Activated naive CD8-positive, alpha-beta T cell (primary cell): Measurements from ENCODE around the gene VSIG2.

Experiments
- H3K27ac Mint-ChIP-seq: one replicate; pipeline ENCODE4 v1.8.0; 2021; ENCODE audit warnings: mixed read lengths
- H3K27me3 Mint-ChIP-seq: one replicate; pipeline ENCODE4 v1.8.0; 2021; ENCODE audit warnings: mixed read lengths
- H3K36me3 Mint-ChIP-seq: one replicate; pipeline ENCODE4 v1.8.0; 2021; ENCODE audit warnings: mixed read lengths
- H3K4me1 Mint-ChIP-seq: one replicate; pipeline ENCODE4 v1.8.0; 2021; ENCODE audit warnings: low read depth, mixed read lengths
- H3K4me3 Mint-ChIP-seq: one replicate; pipeline ENCODE4 v1.8.0; 2021; ENCODE audit warnings: mild to moderate bottlenecking, mixed read lengths
- H3K9me3 Mint-ChIP-seq: one replicate; pipeline ENCODE4 v1.8.0; 2021; ENCODE audit warnings: low read depth, mixed read lengths

VSIG2 gene, protein sequence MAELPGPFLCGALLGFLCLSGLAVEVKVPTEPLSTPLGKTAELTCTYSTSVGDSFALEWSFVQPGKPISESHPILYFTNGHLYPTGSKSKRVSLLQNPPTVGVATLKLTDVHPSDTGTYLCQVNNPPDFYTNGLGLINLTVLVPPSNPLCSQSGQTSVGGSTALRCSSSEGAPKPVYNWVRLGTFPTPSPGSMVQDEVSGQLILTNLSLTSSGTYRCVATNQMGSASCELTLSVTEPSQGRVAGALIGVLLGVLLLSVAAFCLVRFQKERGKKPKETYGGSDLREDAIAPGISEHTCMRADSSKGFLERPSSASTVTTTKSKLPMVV

DNA sequence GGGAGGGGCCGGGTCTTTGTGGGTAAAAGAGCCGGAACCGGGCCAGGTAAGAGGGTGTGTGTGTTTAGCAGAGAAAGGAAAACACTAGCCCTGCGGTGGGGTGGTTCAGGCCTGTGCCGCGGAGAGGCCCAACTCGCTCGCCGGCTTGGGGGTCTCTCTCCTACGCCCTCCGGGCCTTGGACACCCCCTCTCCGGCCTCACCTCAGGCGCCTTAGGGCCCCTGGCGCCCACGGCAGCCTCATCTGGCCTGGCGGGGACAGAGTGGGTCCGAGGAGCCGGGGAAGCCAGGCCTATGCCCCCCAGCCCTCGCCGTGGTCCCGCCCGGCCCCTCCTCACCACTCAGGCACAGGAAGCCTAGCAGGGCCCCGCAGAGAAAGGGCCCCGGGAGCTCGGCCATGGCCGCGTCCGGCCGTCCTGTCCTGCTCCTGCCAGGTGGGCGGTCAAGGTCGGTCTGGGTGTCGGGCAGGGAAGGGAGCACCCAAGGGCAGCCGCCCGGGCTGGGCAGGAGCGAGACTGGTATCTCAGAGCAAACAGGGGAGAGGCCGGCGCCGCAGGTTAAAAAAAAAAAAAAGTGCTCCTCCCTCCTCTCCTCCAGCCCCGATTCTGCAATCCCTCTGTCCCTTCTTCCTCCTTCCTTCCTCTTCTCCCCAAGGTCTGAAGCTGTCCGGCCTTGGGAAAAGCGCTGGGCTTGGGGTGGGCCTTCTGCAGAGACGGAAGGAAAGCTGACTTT is at the start of gene VSIG2:
VSIG2 (minus strand) TSS at position 515 of the 730 bp plus-strand sequence; CDS start at position 397, 118 bp downstream.
- Mint-ChIP-seq H3K9me3 (no peaks in the 10 kb centered on the region), H3K4me3 (peak within 1 kb of the TSS; percentile 58), H3K4me1 (peaks cover 8% of the 10 kb centered on the region), H3K36me3 (no peaks in the 10 kb centered on the region), H3K27me3 (peaks cover 6% of the 10 kb centered on the region), H3K27ac (peak within 1 kb of the TSS; percentile 61)

DNA sequence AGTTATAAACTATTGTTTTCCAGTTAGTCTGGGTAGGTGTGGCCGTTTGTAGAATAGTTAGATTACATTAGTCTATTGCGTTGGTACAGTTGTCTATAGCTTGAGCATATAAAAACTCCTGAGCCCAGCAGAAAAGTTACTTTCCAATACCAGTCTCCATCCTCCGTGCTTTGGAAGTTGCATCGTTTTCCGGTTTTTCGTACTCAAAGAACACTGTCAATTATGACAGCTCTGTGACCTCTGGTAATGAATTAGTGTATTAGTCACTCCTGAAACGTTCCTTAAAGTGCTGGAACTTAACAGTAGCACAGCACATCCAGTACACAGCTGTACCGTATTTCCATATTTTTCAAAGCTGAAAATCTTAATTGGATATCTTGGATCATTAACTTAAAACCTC is 49.0 kb upstream of the VSIG2 start:
- H3K4me3 Mint-ChIP-seq: peak overlapping the region; percentile 87
- no peaks in the 10 kb centered on the region for H3K27me3 Mint-ChIP-seq
- peak overlapping the region; percentile 92 for H3K27ac Mint-ChIP-seq
- H3K4me1 Mint-ChIP-seq: peaks cover 35% of the 10 kb centered on the region
- H3K9me3 Mint-ChIP-seq: no peaks in the 10 kb centered on the region
- H3K36me3 Mint-ChIP-seq: peaks cover 11% of the 10 kb centered on the region

DNA sequence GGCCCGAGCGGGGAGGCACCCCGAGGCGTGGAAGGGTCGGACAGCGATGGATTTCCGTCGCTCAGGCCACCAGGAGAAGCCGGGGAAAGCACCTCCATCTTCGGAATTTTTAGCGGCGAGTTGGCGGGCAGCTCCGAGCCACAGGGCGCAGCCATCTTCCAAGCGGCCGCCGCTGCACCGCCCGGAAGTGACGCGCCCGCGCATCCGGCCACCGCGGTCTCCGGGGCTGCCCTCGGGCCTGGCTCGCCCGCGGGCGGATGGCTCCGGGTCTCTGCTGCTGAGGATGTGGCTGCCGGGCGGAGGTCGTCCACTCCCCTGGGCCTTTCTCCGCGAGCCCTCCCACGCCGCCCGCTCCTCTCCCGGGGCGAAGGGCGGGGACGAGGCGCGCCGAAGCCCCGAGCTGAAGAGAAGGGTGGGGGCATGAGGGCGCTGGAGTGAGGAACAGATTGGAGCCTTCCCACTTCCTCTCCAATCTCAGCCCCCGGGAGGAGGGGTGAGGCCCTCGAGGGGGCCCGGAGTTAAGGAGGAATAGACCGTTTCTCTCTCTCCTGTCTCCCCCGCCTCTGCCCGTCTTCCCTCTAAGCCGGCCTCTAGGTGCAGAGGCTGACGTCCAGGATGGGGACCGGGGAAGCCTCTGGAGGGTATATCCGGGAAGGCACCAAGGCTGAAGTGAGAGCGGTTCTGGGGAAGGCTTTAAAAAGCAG is 48.3 kb upstream of the VSIG2 start, which contains the start of gene MSANTD2:
MSANTD2 (minus strand) TSS at position 181 of the 704 bp plus-strand sequence; CDS start at position 155, 26 bp downstream.
- Mint-ChIP-seq H3K4me1 (peaks cover 38% of the 10 kb centered on the region), H3K9me3 (no peaks in the 10 kb centered on the region), H3K27ac (peak within 1 kb of the TSS; percentile 92)

DNA sequence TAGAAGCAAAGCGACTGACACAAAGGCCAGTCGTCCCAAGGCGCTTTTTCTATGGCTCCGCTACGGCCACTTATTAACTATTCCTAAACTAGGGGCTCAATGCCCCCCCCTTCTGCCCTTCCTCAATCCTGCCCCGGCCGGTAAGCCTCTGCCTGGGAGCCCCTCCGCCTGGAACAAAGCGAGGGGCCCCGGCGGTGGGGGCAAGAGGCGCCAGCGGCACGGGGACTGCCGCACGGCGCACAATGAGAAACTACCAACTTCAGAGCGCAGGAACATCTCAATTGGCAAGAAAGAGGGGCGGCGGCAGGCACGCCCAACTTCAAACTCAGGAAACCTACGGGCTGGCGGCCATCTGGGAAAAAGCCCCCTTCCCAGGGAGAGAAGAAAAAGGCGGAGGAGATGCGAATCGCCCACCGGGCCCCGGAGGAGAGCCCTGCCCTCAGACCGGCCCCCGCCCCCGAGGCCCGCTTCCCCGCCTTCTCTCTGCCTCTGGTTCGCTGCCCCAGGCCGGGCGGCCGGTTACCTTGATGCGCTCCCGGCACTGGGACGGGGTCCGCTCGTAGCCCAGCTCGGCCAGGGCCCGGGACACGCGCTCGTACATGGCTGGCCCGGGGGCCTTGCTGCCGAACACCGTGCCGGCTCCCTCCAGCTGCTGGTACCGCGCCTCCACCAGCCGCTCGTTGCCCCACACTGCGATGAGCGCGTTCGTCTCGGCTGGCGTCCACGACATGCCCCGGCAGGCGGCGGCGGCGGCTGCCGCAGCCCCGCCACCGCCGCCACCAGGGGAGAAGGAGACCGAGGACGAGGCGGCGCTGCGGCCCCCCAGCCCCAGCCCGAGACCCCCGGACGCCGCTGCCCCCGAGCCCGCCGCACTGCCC is 47.5 kb upstream of the VSIG2 start:
- Mint-ChIP-seq H3K4me1 (peaks cover 38% of the 10 kb centered on the region), H3K27ac (peak overlapping the region; percentile 85), H3K9me3 (no peaks in the 10 kb centered on the region), H3K36me3 (peaks cover 2% of the 10 kb centered on the region), H3K4me3 (peak overlapping the region; percentile 92), H3K27me3 (no peaks in the 10 kb centered on the region)

More for the DNA sequence above, 48.3 kb upstream of the VSIG2 start, which contains the start of gene MSANTD2:
- peak within 1 kb of the TSS; percentile 92 for H3K4me3 Mint-ChIP-seq
- H3K36me3 Mint-ChIP-seq: peaks cover 9% of the 10 kb centered on the region
- no peaks in the 10 kb centered on the region for H3K27me3 Mint-ChIP-seq

DNA sequence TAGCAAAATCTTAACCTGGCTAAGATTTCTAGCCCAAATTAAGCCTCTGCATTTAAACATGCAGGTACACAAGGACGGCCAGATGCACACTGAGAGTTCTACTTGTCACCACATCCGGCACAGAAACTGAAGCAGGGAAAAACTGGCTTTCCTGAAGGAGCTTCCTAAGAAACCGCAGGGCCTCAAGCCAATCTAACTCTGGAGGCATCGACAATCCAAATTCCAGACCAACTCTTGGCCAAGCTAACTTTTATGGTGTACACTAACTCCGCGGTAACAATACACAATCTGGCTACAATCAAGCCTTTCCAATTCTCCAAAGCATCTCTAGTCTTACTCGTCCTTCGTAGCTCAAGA is 46.9 kb upstream of the VSIG2 start:
- Mint-ChIP-seq H3K4me3 (peak overlapping the region; percentile 92), H3K36me3 (peaks cover 2% of the 10 kb centered on the region)

DNA sequence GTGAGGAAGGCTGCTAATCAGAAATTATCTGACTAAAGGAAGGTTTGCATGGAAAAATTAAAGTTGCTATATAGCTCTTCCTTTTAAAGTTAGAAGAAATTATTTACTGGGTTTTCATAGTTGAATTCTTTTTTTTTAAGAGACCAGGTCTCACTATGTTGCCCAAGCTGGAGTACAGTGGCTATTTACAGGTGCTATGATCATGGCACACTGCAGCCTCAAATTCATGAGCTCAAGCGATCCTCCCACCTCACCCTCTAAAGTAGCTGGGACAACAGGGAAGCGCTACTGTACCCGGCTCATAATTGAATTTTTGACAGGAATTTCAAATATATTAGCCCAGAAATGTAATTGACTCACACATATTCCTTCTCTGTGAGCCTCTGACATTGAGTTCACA is 44.3 kb upstream of the VSIG2 start:
- Mint-ChIP-seq H3K9me3 (no peaks in the 10 kb centered on the region), H3K36me3 (no peaks in the 10 kb centered on the region), H3K4me3 (no peak overlapping the region), H3K27me3 (no peaks in the 10 kb centered on the region), H3K4me1 (peaks cover 53% of the 10 kb centered on the region), H3K27ac (no peak overlapping the region)

More for the DNA sequence above, 46.9 kb upstream of the VSIG2 start:
- Mint-ChIP-seq H3K9me3 (no peaks in the 10 kb centered on the region), H3K27me3 (no peaks in the 10 kb centered on the region), H3K4me1 (peaks cover 42% of the 10 kb centered on the region), H3K27ac (peak overlapping the region; percentile 85)

DNA sequence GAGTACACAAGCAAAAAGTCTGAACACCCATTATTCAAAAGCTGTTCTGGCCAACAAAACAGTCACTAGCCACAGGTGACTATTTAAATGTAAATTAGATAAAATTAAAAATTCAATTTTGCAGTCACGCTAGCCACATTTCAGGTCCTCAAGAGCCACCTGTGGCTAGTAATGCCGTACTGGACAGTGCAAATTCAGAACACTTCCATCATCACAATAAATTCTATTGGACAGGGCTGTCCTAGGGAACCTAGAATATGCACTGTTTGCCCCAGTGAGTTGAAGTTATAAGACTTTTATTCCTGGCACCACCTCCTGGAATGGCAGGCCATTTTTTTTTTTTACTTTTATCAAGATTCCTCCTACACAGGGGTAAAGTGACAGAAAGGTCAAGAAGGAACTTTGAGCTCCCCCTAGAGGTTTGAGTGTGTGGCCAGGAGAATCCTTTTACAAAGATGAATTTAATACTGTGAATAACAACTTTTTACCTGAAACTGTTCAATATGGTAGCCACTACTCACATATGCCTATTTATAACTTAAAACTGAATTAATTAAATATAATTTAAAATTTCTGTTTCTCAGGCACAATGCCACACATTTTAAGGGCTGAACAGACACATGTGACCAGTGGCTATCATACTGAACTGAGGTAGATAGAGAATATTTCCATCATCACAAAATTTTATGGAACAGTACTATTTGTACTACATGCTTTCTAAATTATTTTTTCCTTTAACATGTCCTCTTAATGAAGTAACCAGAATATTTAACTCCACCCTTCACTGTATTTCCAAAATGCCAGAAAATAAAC is 41.6 kb upstream of the VSIG2 start:
- H3K9me3 Mint-ChIP-seq: no peaks in the 10 kb centered on the region
- H3K27me3 Mint-ChIP-seq: no peaks in the 10 kb centered on the region
- H3K36me3 Mint-ChIP-seq: peaks cover 3% of the 10 kb centered on the region
- H3K27ac Mint-ChIP-seq: no peak overlapping the region
- peaks cover 50% of the 10 kb centered on the region for H3K4me1 Mint-ChIP-seq
- H3K4me3 Mint-ChIP-seq: no peak overlapping the region

DNA sequence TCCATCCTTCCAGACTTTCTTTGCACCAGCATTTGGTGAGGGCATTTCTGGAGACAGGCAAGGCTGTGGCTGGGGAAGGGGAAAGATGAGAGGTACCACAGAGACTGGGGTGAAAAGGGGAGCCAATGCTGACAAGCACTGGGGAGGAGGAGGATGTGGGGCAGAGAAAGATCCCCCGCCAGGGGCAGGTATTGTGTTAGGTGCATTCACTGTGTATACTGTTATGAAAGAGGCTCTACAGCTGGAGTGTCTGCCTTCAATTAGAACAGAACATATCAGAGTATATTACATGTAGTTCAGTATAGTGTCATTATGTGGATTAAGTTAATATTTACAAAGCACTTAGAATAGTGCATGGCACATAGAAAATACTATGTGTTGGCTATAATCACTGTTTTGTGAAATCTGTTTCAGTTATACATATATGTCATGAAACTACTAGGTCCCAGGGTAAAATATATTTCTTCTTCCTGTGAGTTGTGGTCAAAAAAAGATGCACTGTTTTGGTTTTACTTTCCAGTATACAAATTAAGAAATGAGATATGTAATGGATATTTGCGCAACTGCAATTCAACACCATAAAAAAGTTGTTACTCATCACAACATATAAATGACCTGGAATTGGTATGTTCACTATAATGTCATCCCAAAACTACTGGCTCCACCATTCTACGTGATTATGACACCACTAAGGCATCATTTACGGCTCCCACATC is 39.7 kb upstream of the VSIG2 start:
- H3K27ac Mint-ChIP-seq: no peak overlapping the region
- no peaks in the 10 kb centered on the region for H3K27me3 Mint-ChIP-seq
- peaks cover 3% of the 10 kb centered on the region for H3K36me3 Mint-ChIP-seq
- H3K4me3 Mint-ChIP-seq: no peak overlapping the region
- H3K4me1 Mint-ChIP-seq: peaks cover 41% of the 10 kb centered on the region
- no peaks in the 10 kb centered on the region for H3K9me3 Mint-ChIP-seq

DNA sequence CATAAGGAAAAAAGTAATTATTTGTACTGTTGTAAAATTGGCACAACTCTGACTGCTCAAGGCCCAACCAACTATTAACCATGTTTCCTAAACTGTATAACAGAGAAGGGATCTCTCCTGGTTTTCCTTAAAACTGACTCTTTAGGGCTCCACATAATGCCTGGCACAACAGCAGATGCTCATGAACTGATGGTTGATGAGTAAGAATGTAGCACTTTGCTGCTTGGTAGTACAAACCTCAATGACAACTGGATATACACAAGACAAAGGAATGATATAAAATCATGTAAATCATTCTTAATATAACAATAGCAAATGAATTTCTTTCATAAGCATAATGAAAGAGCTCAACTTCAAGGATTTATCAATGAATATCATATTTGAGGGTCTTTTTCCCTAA is 36.5 kb upstream of the VSIG2 start:
- H3K4me1 Mint-ChIP-seq: peaks cover 40% of the 10 kb centered on the region
- peaks cover 3% of the 10 kb centered on the region for H3K36me3 Mint-ChIP-seq
- H3K4me3 Mint-ChIP-seq: no peak overlapping the region
- H3K9me3 Mint-ChIP-seq: no peaks in the 10 kb centered on the region
- H3K27ac Mint-ChIP-seq: no peak overlapping the region
- H3K27me3 Mint-ChIP-seq: no peaks in the 10 kb centered on the region

DNA sequence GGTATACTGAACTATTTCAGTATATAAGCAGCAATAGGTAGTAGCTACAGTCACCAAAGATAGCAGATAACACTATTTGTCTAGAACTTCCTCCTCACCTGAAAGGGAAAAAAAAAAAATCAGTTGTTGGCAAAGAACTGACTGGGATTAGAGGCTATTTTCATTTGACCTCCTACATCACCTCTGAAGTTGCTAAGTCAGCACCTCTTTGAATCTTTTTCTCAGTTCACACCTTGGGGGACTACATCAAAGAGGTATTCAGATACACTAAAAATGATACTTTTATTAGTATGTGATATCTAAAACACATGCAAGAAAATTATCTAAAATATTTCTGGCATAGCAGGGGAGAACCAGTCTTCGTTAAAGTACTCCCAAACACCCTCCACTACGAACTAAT is 32.0 kb upstream of the VSIG2 start:
- Mint-ChIP-seq H3K27me3 (no peaks in the 10 kb centered on the region), H3K36me3 (no peaks in the 10 kb centered on the region), H3K27ac (no peak overlapping the region), H3K4me3 (no peak overlapping the region), H3K4me1 (peaks cover 15% of the 10 kb centered on the region), H3K9me3 (no peaks in the 10 kb centered on the region)

DNA sequence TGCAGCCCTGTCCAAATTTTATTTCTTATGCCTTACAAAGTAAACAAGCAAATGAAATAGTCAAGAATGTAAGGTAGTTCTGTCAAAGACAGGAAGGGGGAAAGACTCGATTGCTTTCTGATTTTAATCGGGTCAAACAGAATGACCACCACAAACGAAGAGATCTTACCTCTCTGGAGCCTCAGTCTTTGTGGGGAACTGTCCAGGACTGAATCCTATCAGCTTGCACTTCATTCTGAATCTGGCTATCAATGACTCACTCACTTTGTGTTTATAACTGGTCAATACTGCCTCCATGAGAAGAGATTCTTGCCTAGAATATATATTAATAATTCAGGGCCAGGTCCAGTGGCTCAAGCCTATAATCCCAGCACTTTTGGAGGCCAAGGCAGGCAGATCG is 30.9 kb upstream of the VSIG2 start:
- no peak overlapping the region for H3K27ac Mint-ChIP-seq

DNA sequence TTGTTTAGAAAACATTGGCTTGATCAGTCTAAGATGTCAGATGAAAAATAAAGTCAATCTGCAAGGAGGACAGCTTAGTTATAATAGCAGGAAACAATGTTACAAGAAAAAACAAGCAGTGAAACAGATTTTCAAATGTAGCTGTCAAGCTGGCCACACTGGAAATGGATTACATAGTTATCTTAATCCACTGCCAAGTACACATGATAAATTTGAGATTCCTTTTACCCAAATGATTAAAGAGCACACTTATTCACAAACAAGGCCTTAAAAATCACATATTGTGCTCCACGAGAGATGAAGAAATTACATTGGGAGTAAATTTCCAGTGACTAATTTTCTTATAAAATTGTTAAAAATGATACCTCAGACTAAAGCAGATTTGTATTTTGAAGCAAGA is 27.5 kb upstream of the VSIG2 start:
- Mint-ChIP-seq H3K9me3 (no peaks in the 10 kb centered on the region), H3K4me1 (peaks cover 34% of the 10 kb centered on the region)

More for the DNA sequence above, 30.9 kb upstream of the VSIG2 start:
- H3K36me3 Mint-ChIP-seq: no peaks in the 10 kb centered on the region
- no peaks in the 10 kb centered on the region for H3K27me3 Mint-ChIP-seq
- H3K4me1 Mint-ChIP-seq: peaks cover 21% of the 10 kb centered on the region
- H3K9me3 Mint-ChIP-seq: no peaks in the 10 kb centered on the region
- no peak overlapping the region for H3K4me3 Mint-ChIP-seq

DNA sequence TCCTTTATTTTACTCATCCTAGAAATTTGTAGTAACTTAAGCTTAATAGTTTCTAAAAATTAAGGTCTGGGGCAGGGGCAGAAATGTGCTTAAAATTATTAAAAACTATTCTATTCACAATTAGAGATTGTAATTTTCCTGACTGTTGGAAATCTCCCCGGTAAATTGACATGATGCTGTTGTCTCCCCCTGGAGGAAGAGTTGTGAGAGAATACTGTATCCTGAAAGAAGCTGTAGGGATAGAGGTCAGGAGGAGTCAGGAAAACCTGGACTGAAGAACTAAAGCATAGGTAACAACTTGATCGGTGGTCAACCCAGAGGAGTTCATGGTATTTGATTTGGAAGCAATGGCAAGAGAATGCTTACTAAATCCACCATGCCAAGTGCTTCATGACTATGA is 26.2 kb upstream of the VSIG2 start:
- Mint-ChIP-seq H3K27me3 (no peaks in the 10 kb centered on the region), H3K4me3 (no peak overlapping the region), H3K27ac (no peak overlapping the region), H3K4me1 (peaks cover 27% of the 10 kb centered on the region), H3K36me3 (peaks cover 12% of the 10 kb centered on the region), H3K9me3 (no peaks in the 10 kb centered on the region)

More for the DNA sequence above, 27.5 kb upstream of the VSIG2 start:
- H3K27ac Mint-ChIP-seq: no peak overlapping the region
- H3K4me3 Mint-ChIP-seq: no peak overlapping the region
- peaks cover 12% of the 10 kb centered on the region for H3K36me3 Mint-ChIP-seq
- no peaks in the 10 kb centered on the region for H3K27me3 Mint-ChIP-seq
